ENCODE results near the gene ABHD17C. TPM values are rescaled to one million over a fixed set of nuclear protein-coding genes. Genes with fewer than 3 reads are reported as not detected.
"Not testable (repeated sequence)": the region's sequence is repeated elsewhere in the genome, so short reads cannot be mapped to it uniquely, and the experiment has no call there.

Gene ABHD17C
- total and polyA plus RNA-seq, 2 of the 8 experiments (the other 6 are each of a cell fraction or from before 2014, with no cell fraction given): 20.2 to 29.8 TPM

GRCh38 chr15:80645494-80646065 lies 49.5 kb upstream of the ABHD17C start:
- H3K4me1 ChIP-seq (replicated peaks in 1 of 4; ENCODE audit: control insufficient read depth in 3 of 4, insufficient read depth in 4 of 4, low read length in 3 of 4): no peaks in the 10 kb centered on the region
- H2BK20ac ChIP-seq (ENCODE audit: low read length): no peak overlapping the region
- ChIA-PET POLR2A (ENCODE audit: partially characterized antibody) (no interaction called here), CTCF (ENCODE audit: partially characterized antibody) (interaction anchor here (0.6 to 1.4 kb wide), 8 partner anchors 11 to 272 kb away, joined by 3 to 5 read pairs (median 4); no protein-coding TSS in a partner anchor)
- TF ChIP-seq POLR2A (IDR thresholded peaks at IDR 0.05; ENCODE audit: control extremely low read depth in 1 of 2, low read depth in 2 of 2, low read length in 2 of 2): no peak
- H3K14ac ChIP-seq (ENCODE audit: insufficient read length): no peak overlapping the region
- no peak overlapping the region for H3K9ac ChIP-seq (replicated peaks in 1 of 4; ENCODE audit: extremely low read depth in 1 of 4, low read depth in 3 of 4, low read length in 3 of 4)
- no peaks in the 10 kb centered on the region for H3K79me1 ChIP-seq (ENCODE audit: low read depth, low read length)
- DNase-seq (ENCODE audit: low read depth in 1 of 2, low spot score in 2 of 2) (no peak), FAIRE-seq (no peak)
- no peaks in the 10 kb centered on the region for H3K23me2 ChIP-seq (ENCODE audit: low read depth, low read length)
- no peak overlapping the region for H3K4me3 ChIP-seq (ENCODE audit: extremely low read depth in 1 of 4, insufficient read depth in 2 of 4, low read depth in 3 of 4, low read length in 4 of 4)
- no peak overlapping the region for H3K4ac ChIP-seq (replicated peaks; ENCODE audit: insufficient read length, low read depth, low read length)
- no peak overlapping the region for H3K23ac ChIP-seq (ENCODE audit: insufficient read length)
- no peak overlapping the region for H2BK15ac ChIP-seq (ENCODE audit: low read length)
- H2BK5ac ChIP-seq (ENCODE audit: low read depth, low read length): no peak overlapping the region
- no peak overlapping the region for H4K8ac ChIP-seq (ENCODE audit: extremely low read depth, insufficient read depth, low read length)
- no peak overlapping the region for H2BK120ac ChIP-seq (replicated peaks; ENCODE audit: low read depth, low read length)
- H2BK12ac ChIP-seq (ENCODE audit: low read depth, low read length): no peak overlapping the region
- H3K79me2 ChIP-seq (ENCODE audit: control insufficient read depth in 1 of 2, insufficient read depth in 2 of 2, low read length in 2 of 2): no peaks in the 10 kb centered on the region
- no peak overlapping the region for H4K91ac ChIP-seq (replicated peaks; ENCODE audit: insufficient read length, low read length)
- WGBS, 2 experiments (ENCODE audit: extremely low coverage in 1 of 2, insufficient coverage in 1 of 2, insufficient read length in 1 of 2, insufficient replicate concordance in 2 of 2, low coverage in 1 of 2, low lambda C conversion rate in 2 of 2, missing lambda C conversion rate in 1 of 2): 85% methylated on average over 4 of the region's 4 CpGs; no CpG with 5 or more reads in 1 of the 2 experiments
- no peak overlapping the region for H3K18ac ChIP-seq (ENCODE audit: extremely low read depth, low read length)
- no peak overlapping the region for H2AK5ac ChIP-seq (ENCODE audit: low read depth, low read length)
- no peaks in the 10 kb centered on the region for H3K27me3 ChIP-seq (replicated peaks in 1 of 4; ENCODE audit: control insufficient read depth in 3 of 4, extremely low read depth in 1 of 4, insufficient read depth in 3 of 4, low read length in 3 of 4)
- H4K5ac ChIP-seq (ENCODE audit: insufficient read length, low read depth, low read length): no peak overlapping the region
- H4K20me1 ChIP-seq (replicated peaks in 1 of 2; ENCODE audit: control insufficient read depth in 1 of 2, insufficient read depth in 2 of 2, low read length in 2 of 2): no peaks in the 10 kb centered on the region
- H3K9me3 ChIP-seq (ENCODE audit: insufficient read depth in 2 of 2, low read depth in 1 of 2, low read length in 1 of 2): peaks cover 21 to 23% of the 10 kb centered on the region in 2 experiments
- H3K27ac ChIP-seq (ENCODE audit: low read depth, low read length): no peak overlapping the region
- no peak overlapping the region for H3K4me2 ChIP-seq (ENCODE audit: insufficient read depth in 1 of 2, low read depth in 2 of 2, low read length in 2 of 2)
- H3K56ac ChIP-seq (replicated peaks; ENCODE audit: insufficient read length, low read depth, low read length): no peak overlapping the region
- H2AFZ ChIP-seq (ENCODE audit: low read length): no peak overlapping the region
- H3K36me3 ChIP-seq (ENCODE audit: control insufficient read depth in 2 of 4, insufficient read depth in 4 of 4, low read length in 3 of 4): no peaks in the 10 kb centered on the region; a peak in 1 of 8 replicates

- H4K8ac ChIP-seq (ENCODE audit: extremely low read depth, insufficient read depth, low read length); POLR2A ChIA-PET (ENCODE audit: partially characterized antibody); H3K4me3 ChIP-seq (ENCODE audit: extremely low read depth in 1 of 4, insufficient read depth in 2 of 4, low read depth in 3 of 4, low read length in 4 of 4); H2BK20ac ChIP-seq (ENCODE audit: low read length); H3K79me1 ChIP-seq (ENCODE audit: low read depth, low read length); H3K56ac ChIP-seq (replicated peaks; ENCODE audit: insufficient read length, low read depth, low read length); H2AFZ ChIP-seq (ENCODE audit: low read length); H2BK15ac ChIP-seq (ENCODE audit: low read length); H2BK120ac ChIP-seq (replicated peaks; ENCODE audit: low read depth, low read length); H3K23me2 ChIP-seq (ENCODE audit: low read depth, low read length); H4K20me1 ChIP-seq (replicated peaks in 1 of 2; ENCODE audit: control insufficient read depth in 1 of 2, insufficient read depth in 2 of 2, low read length in 2 of 2); DNase-seq (ENCODE audit: low read depth in 1 of 2, low spot score in 2 of 2); H3K23ac ChIP-seq (ENCODE audit: insufficient read length); H2BK5ac ChIP-seq (ENCODE audit: low read depth, low read length); H3K4me1 ChIP-seq (replicated peaks in 1 of 4; ENCODE audit: control insufficient read depth in 3 of 4, insufficient read depth in 4 of 4, low read length in 3 of 4); H4K5ac ChIP-seq (ENCODE audit: insufficient read length, low read depth, low read length); FAIRE-seq; H3K36me3 ChIP-seq (ENCODE audit: control insufficient read depth in 2 of 4, insufficient read depth in 4 of 4, low read length in 3 of 4); H3K4ac ChIP-seq (replicated peaks; ENCODE audit: insufficient read length, low read depth, low read length); H2BK12ac ChIP-seq (ENCODE audit: low read depth, low read length); H3K18ac ChIP-seq (ENCODE audit: extremely low read depth, low read length); H4K91ac ChIP-seq (replicated peaks; ENCODE audit: insufficient read length, low read length); H3K4me2 ChIP-seq (ENCODE audit: insufficient read depth in 1 of 2, low read depth in 2 of 2, low read length in 2 of 2); H2AK5ac ChIP-seq (ENCODE audit: low read depth, low read length); H3K27ac ChIP-seq (ENCODE audit: low read depth, low read length); H3K27me3 ChIP-seq (replicated peaks in 1 of 4; ENCODE audit: control insufficient read depth in 3 of 4, extremely low read depth in 1 of 4, insufficient read depth in 3 of 4, low read length in 3 of 4); H3K79me2 ChIP-seq (ENCODE audit: control insufficient read depth in 1 of 2, insufficient read depth in 2 of 2, low read length in 2 of 2); H3K14ac ChIP-seq (ENCODE audit: insufficient read length); CTCF ChIA-PET (ENCODE audit: partially characterized antibody); H3K9ac ChIP-seq (replicated peaks in 1 of 4; ENCODE audit: extremely low read depth in 1 of 4, low read depth in 3 of 4, low read length in 3 of 4): not testable (repeated sequence)
- 83% methylated on average over 7 of the region's 30 CpGs; no CpG with 5 or more reads in 1 of the 2 experiments for WGBS, 2 experiments (ENCODE audit: extremely low coverage in 1 of 2, insufficient coverage in 1 of 2, insufficient read length in 1 of 2, insufficient replicate concordance in 2 of 2, low coverage in 1 of 2, low lambda C conversion rate in 2 of 2, missing lambda C conversion rate in 1 of 2)
- H3K9me3 ChIP-seq (ENCODE audit: insufficient read depth in 2 of 2, low read depth in 1 of 2, low read length in 1 of 2): peaks cover 16 to 29% of the 10 kb centered on the region in 2 experiments
Measured at GRCh38 chr15:80647424-80647823, 47.7 kb upstream of the ABHD17C start.

Measured in H1 (cell line).